ENCODE results near the gene NRF1.
"Not testable (repeated sequence)": the region's sequence is repeated elsewhere in the genome, so short reads cannot be mapped to it uniquely, and the experiment has no call there.

NRF1 gene

DNA sequence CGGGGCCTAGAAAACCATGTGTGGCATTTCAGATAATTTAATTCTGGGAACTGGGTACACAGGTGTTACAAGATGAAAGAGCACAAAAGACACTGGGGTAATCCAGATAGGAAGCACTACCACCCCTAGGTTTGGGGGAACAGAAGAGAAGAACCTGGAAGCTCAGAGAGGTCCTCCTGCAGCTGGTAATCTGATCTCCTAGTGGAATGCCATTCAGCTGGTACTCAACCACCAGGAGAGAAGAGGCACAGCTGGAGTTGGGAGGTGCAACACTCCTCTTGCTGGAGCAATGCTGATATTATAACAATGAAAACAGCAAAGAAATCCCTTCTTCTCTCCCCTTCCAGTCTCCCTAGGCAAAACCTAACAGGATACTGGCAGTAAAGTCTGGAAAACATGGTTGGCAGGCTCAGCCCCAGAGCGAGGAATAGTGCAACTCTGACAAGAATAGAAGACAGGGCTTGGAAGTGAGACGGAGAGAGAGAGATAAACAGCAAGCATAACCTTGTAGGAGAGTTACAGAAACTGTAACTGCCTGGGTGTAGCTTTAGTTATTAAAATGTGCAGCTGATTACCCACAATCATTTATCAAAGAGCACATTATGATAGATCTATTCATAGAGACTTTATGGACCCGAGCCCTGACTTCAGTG lies 35.0 kb downstream of the NRF1 start:
- DNase-seq (ENCODE audit: extremely low read depth, low read depth) = no peak
- TF ChIP-seq, protein P1, sequence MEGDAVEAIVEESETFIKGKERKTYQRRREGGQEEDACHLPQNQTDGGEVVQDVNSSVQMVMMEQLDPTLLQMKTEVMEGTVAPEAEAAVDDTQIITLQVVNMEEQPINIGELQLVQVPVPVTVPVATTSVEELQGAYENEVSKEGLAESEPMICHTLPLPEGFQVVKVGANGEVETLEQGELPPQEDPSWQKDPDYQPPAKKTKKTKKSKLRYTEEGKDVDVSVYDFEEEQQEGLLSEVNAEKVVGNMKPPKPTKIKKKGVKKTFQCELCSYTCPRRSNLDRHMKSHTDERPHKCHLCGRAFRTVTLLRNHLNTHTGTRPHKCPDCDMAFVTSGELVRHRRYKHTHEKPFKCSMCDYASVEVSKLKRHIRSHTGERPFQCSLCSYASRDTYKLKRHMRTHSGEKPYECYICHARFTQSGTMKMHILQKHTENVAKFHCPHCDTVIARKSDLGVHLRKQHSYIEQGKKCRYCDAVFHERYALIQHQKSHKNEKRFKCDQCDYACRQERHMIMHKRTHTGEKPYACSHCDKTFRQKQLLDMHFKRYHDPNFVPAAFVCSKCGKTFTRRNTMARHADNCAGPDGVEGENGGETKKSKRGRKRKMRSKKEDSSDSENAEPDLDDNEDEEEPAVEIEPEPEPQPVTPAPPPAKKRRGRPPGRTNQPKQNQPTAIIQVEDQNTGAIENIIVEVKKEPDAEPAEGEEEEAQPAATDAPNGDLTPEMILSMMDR (IDR thresholded peaks at IDR 0.05; ENCODE audit: low read depth, low read length, missing control alignments) = no peak
- H3K4me3 ChIP-seq (replicated peaks; ENCODE audit: low read depth, low read length) = no peak overlapping the region

DNA sequence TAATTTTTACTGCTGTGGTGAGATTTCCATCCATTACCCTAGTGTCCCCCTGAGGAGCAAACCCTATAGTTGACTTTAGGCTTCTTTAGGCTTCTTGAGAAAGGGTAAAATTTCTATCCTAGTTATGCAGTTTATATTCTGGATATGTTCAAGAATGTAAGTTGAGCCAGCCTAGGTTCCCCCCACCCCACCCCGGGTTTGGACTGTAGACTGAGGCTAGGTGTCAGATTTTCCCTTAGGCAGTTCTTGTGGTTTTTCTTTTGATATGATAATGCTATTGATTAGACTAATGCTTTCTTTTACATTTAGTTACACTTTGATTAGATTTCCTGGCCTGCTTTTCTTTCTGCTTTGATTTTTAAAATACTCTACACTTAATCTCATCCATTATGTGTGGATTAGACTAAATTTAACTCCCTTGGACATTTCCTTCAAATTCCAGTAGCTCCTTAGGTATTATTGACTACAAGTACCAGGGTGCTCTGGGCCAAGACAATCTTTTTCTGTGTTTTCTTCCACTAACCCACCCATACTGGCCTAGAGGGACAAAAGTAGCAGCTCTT lies 37.7 kb downstream of the NRF1 start:
- TF ChIP-seq, protein P1 (IDR thresholded peaks at IDR 0.05; ENCODE audit: low read depth, low read length, missing control alignments) = no peak
- DNase-seq (ENCODE audit: extremely low read depth, low read depth) = no peak
- H3K4me3 ChIP-seq (replicated peaks; ENCODE audit: low read depth, low read length) = no peak overlapping the region

DNA sequence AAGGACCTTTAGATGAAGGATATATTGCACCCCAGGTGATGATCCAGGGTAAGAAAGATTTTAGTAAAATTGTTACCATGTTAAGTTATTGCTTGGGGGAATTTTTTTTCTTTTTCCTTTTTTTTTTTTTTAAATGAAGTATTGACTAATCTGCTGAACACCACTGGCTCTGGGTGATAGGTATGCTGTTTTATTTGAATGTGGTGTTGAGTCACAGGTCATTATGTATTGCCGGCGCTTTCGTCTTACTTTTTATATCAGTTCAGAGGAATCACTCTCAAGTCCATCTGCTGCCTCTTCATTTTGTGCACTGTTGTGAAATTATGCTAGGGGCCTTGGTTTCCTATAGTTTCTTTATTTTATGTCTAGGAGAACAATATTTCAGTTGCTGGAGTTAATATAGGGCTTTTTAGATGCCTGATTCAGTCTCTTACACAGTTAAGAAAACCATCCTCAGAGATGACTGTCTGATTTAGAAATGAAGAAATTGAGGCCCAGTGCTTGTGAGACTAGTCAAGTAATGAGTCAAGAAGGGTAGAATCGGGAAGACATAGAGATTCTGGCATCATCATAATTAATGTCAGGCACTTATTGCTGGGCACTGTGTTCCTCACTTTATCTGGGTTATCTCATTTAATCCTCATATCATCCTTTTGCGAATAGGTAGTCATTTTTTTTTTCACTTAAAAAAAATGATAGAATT lies 38.7 kb downstream of the NRF1 start:
- TF ChIP-seq, protein P1 (IDR thresholded peaks at IDR 0.05; ENCODE audit: low read depth, low read length, missing control alignments) = no peak
- no peak for DNase-seq (ENCODE audit: extremely low read depth, low read depth)
- no peak overlapping the region for H3K4me3 ChIP-seq (replicated peaks; ENCODE audit: low read depth, low read length)

DNA sequence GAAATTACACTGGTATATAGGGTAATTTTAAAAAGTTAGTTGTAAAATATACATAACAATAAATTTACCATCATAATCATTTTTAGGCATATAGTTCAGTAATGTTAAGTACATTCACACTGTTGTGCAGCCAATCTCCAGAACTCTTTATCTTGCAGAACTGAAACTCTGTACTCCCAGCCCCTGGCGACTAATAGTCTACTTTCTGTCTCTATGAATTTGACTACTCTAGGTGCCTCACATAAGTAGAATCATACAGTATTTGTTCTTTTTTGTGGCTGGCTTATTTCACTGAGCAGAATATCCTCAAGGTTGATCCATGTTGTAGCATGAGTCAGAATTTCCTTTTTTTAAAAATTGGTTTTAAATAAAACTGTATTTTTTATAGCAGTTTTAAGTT lies 41.4 kb downstream of the NRF1 start:
- H3K4me3 ChIP-seq (replicated peaks; ENCODE audit: low read depth, low read length) = no peak overlapping the region
- TF ChIP-seq, protein P1 (IDR thresholded peaks at IDR 0.05; ENCODE audit: low read depth, low read length, missing control alignments) = no peak
- DNase-seq (ENCODE audit: extremely low read depth, low read depth) = no peak

- TF ChIP-seq, protein P1 (IDR thresholded peaks at IDR 0.05; ENCODE audit: low read depth, low read length, missing control alignments) = no peak
- DNase-seq (ENCODE audit: extremely low read depth, low read depth) = no peak
- H3K4me3 ChIP-seq (replicated peaks; ENCODE audit: low read depth, low read length) = no peak overlapping the region
Observed at GRCh38 chr7:129655811-129656210, 44.3 kb downstream of the NRF1 start.

GRCh38 chr7:129657363-129657762 lies 45.8 kb downstream of the NRF1 start:
- TF ChIP-seq, protein P1 (IDR thresholded peaks at IDR 0.05; ENCODE audit: low read depth, low read length, missing control alignments) = no peak
- H3K4me3 ChIP-seq (replicated peaks; ENCODE audit: low read depth, low read length) = no peak overlapping the region
- no peak for DNase-seq (ENCODE audit: extremely low read depth, low read depth)

- not testable (repeated sequence) for H3K4me3 ChIP-seq (replicated peaks; ENCODE audit: low read depth, low read length); DNase-seq (ENCODE audit: extremely low read depth, low read depth)
Observed at GRCh38 chr7:129659907-129660306, 48.4 kb downstream of the NRF1 start.
